ENCODE data around the gene TERT. TPM values are rescaled to one million over a fixed set of nuclear protein-coding genes. Genes with fewer than 3 reads are reported as not detected.

The TERT gene
- total and polyA plus RNA-seq, 10 of the 15 experiments (the other 5 are each of a cell fraction or from before 2014, with no cell fraction given): 0.08 to 21.5 (median 5.0) TPM

GRCh38 chr5:1323803-1324173 is 28.9 kb upstream of the TERT start (continued):
- no peak for TF ChIP-seq RELB (IDR thresholded peaks at IDR 0.05; ENCODE audit: low read depth)
- no peak for TF ChIP-seq FOS (IDR thresholded peaks at IDR 0.05; ENCODE audit: borderline replicate concordance, extremely low read depth, insufficient read length)
- no peak for TF ChIP-seq SMAD1 (IDR thresholded peaks at IDR 0.05; ENCODE audit: low read depth, partially characterized antibody)
- TF ChIP-seq RUNX3 (IDR thresholded peaks at IDR 0.05; ENCODE audit: low read length): no peak
- no peak for TF ChIP-seq SIN3A (IDR thresholded peaks at IDR 0.05; ENCODE audit: low read depth, low read length)
- no peak for TF ChIP-seq POLR2AphosphoS5 (IDR thresholded peaks at IDR 0.05; ENCODE audit: low read length)

- peaks cover 11 to 54% of the 10 kb centered on the region in 2 experiments; a peak in 3 of 4 replicates for H3K36me3 ChIP-seq (ENCODE audit: control insufficient read depth in 2 of 2, insufficient read depth in 2 of 2, low read length in 1 of 2)
- H3K27ac ChIP-seq (ENCODE audit: control insufficient read depth, insufficient read depth): no peak overlapping the region
- H2AFZ ChIP-seq (ENCODE audit: control insufficient read depth, low read depth, low read length): no peak overlapping the region
- FAIRE-seq (no peak), ATAC-seq (no peak), DNase-seq (ENCODE audit: low read depth, low spot score) (no peak)
- no peak overlapping the region for H3K4me3 ChIP-seq
- ChIA-PET CTCF (no interaction called here), SMC1A (ENCODE audit: uncharacterized antibody, unreplicated experiment) (interaction anchor here (1.3 kb wide), 1 partner anchor 21 kb away, joined by 3 read pairs; no protein-coding TSS in a partner anchor), POLR2A (interaction anchor here (0.6 kb wide), 1 partner anchor 9 kb away, joined by 3 read pairs; no protein-coding TSS in a partner anchor), RAD21 (ENCODE audit: unreplicated experiment) (no interaction called here)
- no peaks in the 10 kb centered on the region; the same call in 1 of the 2 replicates for H3K4me1 ChIP-seq (ENCODE audit: control insufficient read depth, insufficient read depth, low read length)
- intact Hi-C loops (cut with micrococcal nuclease; ENCODE audit: unreplicated experiment): no loop called here
- no TSS peak for BruUV-seq (replicated peaks)
- H4K20me1 ChIP-seq (ENCODE audit: control insufficient read depth, insufficient read depth): no peaks in the 10 kb centered on the region
- no peak overlapping the region for H3K9ac ChIP-seq (ENCODE audit: control insufficient read depth, insufficient read depth, low read length)
- in situ Hi-C loops (cut with MboI): no loop called here
- H3K4me2 ChIP-seq (ENCODE audit: control insufficient read depth, insufficient read depth): no peak overlapping the region
- H3K9me3 ChIP-seq (replicated peaks; ENCODE audit: control insufficient read depth, insufficient read depth, low read length): no peaks in the 10 kb centered on the region
- H3K27me3 ChIP-seq (replicated peaks in 1 of 2; ENCODE audit: control insufficient read depth in 2 of 2, insufficient read depth in 2 of 2, low read length in 1 of 2): no peaks in the 10 kb centered on the region
- H3K79me2 ChIP-seq (ENCODE audit: control insufficient read depth, insufficient read depth, low read length): no peaks in the 10 kb centered on the region
- WGBS (ENCODE audit: insufficient coverage, insufficient replicate concordance, low lambda C conversion rate, missing lambda C conversion rate): 95% methylated on average over 24 of the region's 24 CpGs
- no peak for TF ChIP-seq EGR1 (IDR thresholded peaks at IDR 0.05; ENCODE audit: borderline replicate concordance in 1 of 2, low read depth in 2 of 2, low read length in 2 of 2)
- no peak for TF ChIP-seq ZZZ3 (IDR thresholded peaks at IDR 0.05; ENCODE audit: control insufficient read depth, insufficient read length, low read depth)
- no peak for TF ChIP-seq RUNX3 (IDR thresholded peaks at IDR 0.05; ENCODE audit: low read length)
- no peak for TF ChIP-seq ETV6 (conservative IDR thresholded peaks at IDR 0.05 in 1 of 2, IDR thresholded peaks at IDR 0.05 in 1 of 2; ENCODE audit: borderline replicate concordance in 1 of 2, low read depth in 1 of 2)
- no peak for TF ChIP-seq USF2 (IDR thresholded peaks at IDR 0.05; ENCODE audit: borderline replicate concordance, low read depth, low read length)
- TF ChIP-seq HDAC2 (IDR thresholded peaks at IDR 0.05): no peak
- no peak for TF ChIP-seq ZNF687 (IDR thresholded peaks at IDR 0.05)
- no peak for TF ChIP-seq ELK1 (IDR thresholded peaks at IDR 0.05; ENCODE audit: low read depth, low read length)
Observed at GRCh38 chr5:1322955-1323802, 28.3 kb upstream of the TERT start.
